H9 (cell line): ENCODE measurements around the gene APOBEC3G. TPM values are rescaled to one million over a fixed set of nuclear protein-coding genes. Genes with fewer than 3 reads are reported as not detected.
A peak's percentile ranks its signal among the peaks of the same experiment; 100 is the strongest.
"Not testable (repeated sequence)": the region's sequence is repeated elsewhere in the genome, so short reads cannot be mapped to it uniquely, and the experiment has no call there.

Source experiments
- DNase-seq: peaks from one replicate; pipeline ENCODE4 v3.0.0-alpha.2; 2017
- H2AFZ ChIP-seq: one replicate; pipeline ENCODE4 v1.6.1; 2013; ENCODE audit warnings: mild to moderate bottlenecking, low read length, control low read depth, moderate library complexity
- H2AK5ac ChIP-seq: 2 replicates; pipeline ENCODE4 v1.6.1; 2013; ENCODE audit warnings: low read length, control low read depth, mixed read lengths; ENCODE audit not compliant: insufficient read length
- H2BK120ac ChIP-seq: one replicate; pipeline ENCODE4 v1.6.1; 2013; ENCODE audit warnings: low read depth, mild to moderate bottlenecking, low read length, control low read depth, inconsistent platforms; ENCODE audit not compliant: poor library complexity, severe bottlenecking
- H2BK12ac ChIP-seq: 2 replicates; pipeline ENCODE4 v1.6.1; 2013; ENCODE audit warnings: low read length, control low read depth, mixed read lengths, low read depth; ENCODE audit not compliant: insufficient read length
- H2BK15ac ChIP-seq: 2 replicates; pipeline ENCODE4 v1.6.1; 2013; ENCODE audit warnings: low read depth, low read length, control low read depth
- H2BK20ac ChIP-seq: one replicate; pipeline ENCODE4 v1.6.1; 2013; ENCODE audit warnings: low read depth, mild to moderate bottlenecking, low read length, control low read depth, inconsistent platforms; ENCODE audit not compliant: poor library complexity, severe bottlenecking
- H2BK5ac ChIP-seq: 2 replicates; pipeline ENCODE4 v1.6.1; 2013; ENCODE audit warnings: low read length, control low read depth, mixed read lengths; ENCODE audit not compliant: insufficient read length
- H3K14ac ChIP-seq: 2 replicates; pipeline ENCODE4 v1.6.1; 2013; ENCODE audit warnings: low read length, control low read depth; ENCODE audit not compliant: insufficient read depth
- H3K18ac ChIP-seq: 2 replicates; pipeline ENCODE4 v1.6.1; 2013; ENCODE audit warnings: low read depth, mild to moderate bottlenecking, mixed read lengths, low read length, control low read depth; ENCODE audit not compliant: insufficient read length
- H3K23ac ChIP-seq: 2 replicates; pipeline ENCODE4 v1.6.1; 2013; ENCODE audit warnings: low read length, control low read depth, mixed read lengths, low read depth; ENCODE audit not compliant: insufficient read length
- H3K23me2 ChIP-seq: 2 replicates; pipeline ENCODE4 v1.6.1; 2013; ENCODE audit warnings: low read depth, mild to moderate bottlenecking, mixed read lengths, low read length, control low read depth; ENCODE audit not compliant: insufficient read length, poor library complexity, severe bottlenecking
- H3K27ac ChIP-seq: 2 replicates; pipeline ENCODE4 v1.5.1; 2013; ENCODE audit warnings: low read length, control low read depth, mixed read lengths, low read depth; ENCODE audit not compliant: insufficient read length
- H3K27me3 ChIP-seq: 2 replicates; pipeline ENCODE4 v1.6.1; 2013; ENCODE audit warnings: low read length, control low read depth, inconsistent platforms; ENCODE audit not compliant: insufficient read depth
- H3K4ac ChIP-seq: 2 replicates; pipeline ENCODE4 v1.6.1; 2013; ENCODE audit warnings: low read depth, mild to moderate bottlenecking, control low read depth, inconsistent platforms, low read length, moderate library complexity
- H3K4me1 ChIP-seq: 2 replicates; pipeline ENCODE4 v1.6.1; 2013; ENCODE audit warnings: low read length, control low read depth, inconsistent platforms; ENCODE audit not compliant: insufficient read depth
- H3K4me2 ChIP-seq: 2 replicates; pipeline ENCODE4 v1.6.1; 2013; ENCODE audit warnings: low read length, control low read depth, mixed read lengths; ENCODE audit not compliant: insufficient read length, insufficient read depth
- H3K56ac ChIP-seq: 2 replicates; pipeline ENCODE4 v1.6.1; 2013; ENCODE audit warnings: low read depth, mild to moderate bottlenecking, mixed read lengths, low read length, control low read depth; ENCODE audit not compliant: insufficient read length
- H3K79me1 ChIP-seq: 2 replicates; pipeline ENCODE4 v1.6.1; 2013; ENCODE audit warnings: low read depth, mild to moderate bottlenecking, moderate library complexity, low read length, control low read depth, inconsistent platforms; ENCODE audit not compliant: insufficient read depth, poor library complexity, severe bottlenecking
- H3K79me2 ChIP-seq: 2 replicates; pipeline ENCODE4 v1.6.1; 2013; ENCODE audit warnings: low read length, control low read depth, inconsistent platforms; ENCODE audit not compliant: insufficient read depth
- H3K9ac ChIP-seq: 2 replicates; pipeline ENCODE4 v1.6.1; 2013; ENCODE audit warnings: low read length, control low read depth, mixed read lengths; ENCODE audit not compliant: insufficient read length; ENCODE audit errors: extremely low read depth
- H3K9me3 ChIP-seq: one replicate; pipeline ENCODE4 v1.6.1; 2013; ENCODE audit warnings: low read depth, low read length, inconsistent platforms; ENCODE audit not compliant: control insufficient read depth
- H3T11ph ChIP-seq: one replicate; pipeline ENCODE4 v1.6.1; 2013; ENCODE audit warnings: mild to moderate bottlenecking, low read length, control low read depth, inconsistent platforms
- H4K20me1 ChIP-seq: one replicate; pipeline ENCODE4 v1.6.1; 2013; ENCODE audit not compliant: control insufficient read depth, insufficient read length, insufficient read depth
- H4K5ac ChIP-seq: 2 replicates; pipeline ENCODE4 v1.6.1; 2013; ENCODE audit warnings: low read depth, mild to moderate bottlenecking, mixed read lengths, low read length, control low read depth; ENCODE audit not compliant: insufficient read length
- H4K8ac ChIP-seq: replicated peaks from 2 replicates; pipeline ENCODE4 v1.6.1; 2013; ENCODE audit warnings: low read length, control low read depth, mixed read lengths, low read depth; ENCODE audit not compliant: insufficient read length
- H4K91ac ChIP-seq: 2 replicates; pipeline ENCODE4 v1.6.1; 2013; ENCODE audit warnings: low read depth, mild to moderate bottlenecking, moderate library complexity, mixed read lengths, low read length, control low read depth; ENCODE audit not compliant: insufficient read length
- H3K27ac Mint-ChIP-seq, 3 experiments: 2 replicates in 2 of 3; 3 replicates in 1 of 3; pipeline ENCODE4 v1.8.0; 2020 to 2021; ENCODE audit warnings: mixed read lengths in 3 of 3, mild to moderate bottlenecking in 1 of 3, moderate library complexity in 1 of 3
- H3K27me3 Mint-ChIP-seq: 2 replicates; pipeline ENCODE4 v1.8.0; 2021; ENCODE audit warnings: low read depth, mild to moderate bottlenecking, moderate library complexity, mixed read lengths
- H3K36me3 Mint-ChIP-seq, 3 experiments: 2 replicates in 2 of 3; 3 replicates in 1 of 3; pipeline ENCODE4 v1.8.0; 2020 to 2021; ENCODE audit warnings: low read depth in 3 of 3, mixed read lengths in 3 of 3; ENCODE audit not compliant: insufficient read depth in 1 of 3
- H3K4me1 Mint-ChIP-seq, 2 experiments: 2 replicates each; pipeline ENCODE4 v1.8.0; 2020; ENCODE audit warnings: mixed read lengths in 2 of 2
- H3K4me3 Mint-ChIP-seq, 2 experiments: 2 replicates in 1 of 2; 3 replicates in 1 of 2; pipeline ENCODE4 v1.8.0; 2020 to 2021; ENCODE audit warnings: mild to moderate bottlenecking in 2 of 2, mixed read lengths in 2 of 2, moderate library complexity in 1 of 2
- H3K9me3 Mint-ChIP-seq, 2 experiments: 2 replicates in 1 of 2; 3 replicates in 1 of 2; pipeline ENCODE4 v1.8.0; 2020; ENCODE audit warnings: mild to moderate bottlenecking in 2 of 2, mixed read lengths in 2 of 2, moderate library complexity in 1 of 2
- CTCF ChIP-seq: fragments of 200-600 bp; sonication (generic); conservative IDR thresholded peaks from 3 replicates; pipeline ENCODE4 v1.8.0; 2021; ENCODE audit warnings: antibody characterized with exemption, mild to moderate bottlenecking
- WGBS: extraction: QIAGEN DNeasy Blood & Tissue Kit; methylation state at CpG from one replicate; pipeline ENCODE4 v1.1.7; 2013; ENCODE audit warnings: missing lambda C conversion rate, low lambda C conversion rate, mixed read lengths; ENCODE audit not compliant: insufficient read length; ENCODE audit errors: extremely low coverage; 5-methylcytosine and 5-hydroxymethylcytosine counted together
- total RNA-seq: library from RNA; stranded (reverse); gene quantifications from 2 replicates; pipeline ENCODE4 v1.2.1, GENCODE V29; 2021

APOBEC3G gene
- total RNA-seq, 1 experiment from 2014 or later = 2.4 TPM

GRCh38 chr22:39041908-39042307, 35.2 kb upstream of the APOBEC3G start:
- no peak overlapping the region for H2BK120ac ChIP-seq
- no peak overlapping the region for H3K18ac ChIP-seq
- H3T11ph ChIP-seq = no peak overlapping the region
- Mint-ChIP-seq H3K27ac (peak overlapping the region in 1 of 3 experiments; percentile 91; a peak in 1 of 7 replicates), H3K4me1 (peaks cover 64 to 66% of the 10 kb centered on the region in 2 experiments), H3K36me3 (peaks cover 3 to 10% (median 7%) of the 10 kb centered on the region in 3 experiments; a peak in 4 of 7 replicates), H3K27me3 (no peaks in the 10 kb centered on the region), H3K9me3 (no peaks in the 10 kb centered on the region; a peak in 1 of 5 replicates), H3K4me3 (peak overlapping the region; percentile 54 to 65; a peak in 2 of 5 replicates)
- no peak overlapping the region for H2BK12ac ChIP-seq
- H3K4me2 ChIP-seq = no peak overlapping the region
- H3K23me2 ChIP-seq = peaks cover 3% of the 10 kb centered on the region
- H2BK20ac ChIP-seq = no peak overlapping the region
- H3K4ac ChIP-seq = no peak overlapping the region
- H3K9ac ChIP-seq = no peak overlapping the region
- H2AK5ac ChIP-seq = no peak overlapping the region
- WGBS = no CpG with 5 or more reads among the region's 7 CpGs
- H3K9me3 ChIP-seq = no peaks in the 10 kb centered on the region
- H3K27me3 ChIP-seq = no peaks in the 10 kb centered on the region
- no peak overlapping the region for H4K91ac ChIP-seq
- no peak overlapping the region for H3K23ac ChIP-seq
- no peak overlapping the region for H3K27ac ChIP-seq
- no peak overlapping the region for H2BK15ac ChIP-seq
- peak; percentile 26 for DNase-seq
- no peak overlapping the region for H2BK5ac ChIP-seq
- no peak overlapping the region for H3K56ac ChIP-seq
- H4K20me1 ChIP-seq = no peaks in the 10 kb centered on the region
- no peak for TF ChIP-seq CTCF
- no peak overlapping the region for H3K14ac ChIP-seq
- H3K79me1 ChIP-seq = no peaks in the 10 kb centered on the region
- peaks cover 3% of the 10 kb centered on the region; the same call in 1 of the 2 replicates for H3K4me1 ChIP-seq
- no peaks in the 10 kb centered on the region for H3K79me2 ChIP-seq
- no peak overlapping the region for H4K8ac ChIP-seq
- H2AFZ ChIP-seq = no peak overlapping the region
- H4K5ac ChIP-seq = no peak overlapping the region

- not testable (repeated sequence) for H3K79me2 ChIP-seq, H3K4me3 Mint-ChIP-seq, H2BK120ac ChIP-seq, H2BK12ac ChIP-seq, H3K4me1 ChIP-seq, H2AK5ac ChIP-seq, H3K27me3 Mint-ChIP-seq, H3K79me1 ChIP-seq, H3K9ac ChIP-seq, H4K8ac ChIP-seq, H3K27me3 ChIP-seq, H3K4me2 ChIP-seq, H3K4ac ChIP-seq, H3K36me3 Mint-ChIP-seq, H3K18ac ChIP-seq, H3K23ac ChIP-seq, H3K9me3 ChIP-seq, H3K56ac ChIP-seq, H3K14ac ChIP-seq, H2BK15ac ChIP-seq, H4K5ac ChIP-seq, H2BK5ac ChIP-seq, H3K23me2 ChIP-seq, H3T11ph ChIP-seq, H2BK20ac ChIP-seq, H3K27ac ChIP-seq, DNase-seq, H4K91ac ChIP-seq, H4K20me1 ChIP-seq, H3K9me3 Mint-ChIP-seq, H2AFZ ChIP-seq
- H3K4me1 Mint-ChIP-seq = peaks cover 64 to 66% of the 10 kb centered on the region in 2 experiments
- H3K27ac Mint-ChIP-seq = 0 out of 7 replicates have a peak overlapping the region, but pooled peaks of 1 of the 3 experiments have one; percentile 13
- no CpG with 5 or more reads among the region's 18 CpGs for WGBS
Measured at GRCh38 chr22:39043063-39043462, 34.0 kb upstream of the APOBEC3G start.
